Endothelial cell of umbilical vein (primary cell): Measurements from ENCODE around the gene VSIG10.

Source experiments
- CTCF ChIP-seq, 2 donors: IDR thresholded peaks; 1 replicate in 1 of 2; 2 replicates in 1 of 2; pipeline ENCODE4 v1.5.1; 2011; ENCODE audit warnings: low read length in 2 of 2, mild to moderate bottlenecking in 2 of 2, moderate library complexity in 2 of 2, control low read depth in 1 of 2, inconsistent platforms in 1 of 2, low read depth in 1 of 2; ENCODE audit not compliant: insufficient read depth in 1 of 2; ENCODE audit errors: extremely low read depth in 1 of 2
- EZH2 ChIP-seq: IDR thresholded peaks from 2 replicates; pipeline ENCODE4 v1.6.1; 2012; ENCODE audit warnings: borderline replicate concordance, low read depth, mild to moderate bottlenecking, moderate library complexity, low read length, inconsistent platforms; ENCODE audit not compliant: severe bottlenecking
- FOS ChIP-seq: IDR thresholded peaks from 2 replicates; pipeline ENCODE4 v1.6.1; 2011; ENCODE audit warnings: mild to moderate bottlenecking, low read length, moderate library complexity, borderline replicate concordance; ENCODE audit not compliant: insufficient read depth
- MAX ChIP-seq: IDR thresholded peaks from 2 replicates; pipeline ENCODE4 v1.6.1; 2011; ENCODE audit not compliant: insufficient read depth, insufficient read length
- POLR2A ChIP-seq: IDR thresholded peaks from 2 replicates; pipeline ENCODE4 v1.6.1; 2012; ENCODE audit warnings: low read depth, mild to moderate bottlenecking, control low read depth, low read length
- POLR2AphosphoS5 ChIP-seq: IDR thresholded peaks from 2 replicates; pipeline ENCODE4 v1.6.1; 2012; ENCODE audit warnings: low read depth, mild to moderate bottlenecking, control low read depth, low read length, moderate library complexity; ENCODE audit not compliant: insufficient read depth

GRCh38 chr12:118126119-118126757 lies 22.4 kb upstream of the VSIG10 start:
- no peak for TF ChIP-seq POLR2A
- no peak for TF ChIP-seq EZH2
- no peak for TF ChIP-seq CTCF (IDR thresholded peaks at IDR 0.05; ENCODE audit: extremely low read depth in 1 of 2, insufficient read depth in 1 of 2, low read depth in 1 of 2, low read length in 2 of 2)
- TF ChIP-seq POLR2AphosphoS5, result no peak
- no peak for TF ChIP-seq MAX
- TF ChIP-seq FOS, result no peak
